SJCRH30 (cell line): ENCODE results near the gene NPHP4. TPM values are rescaled to one million over a fixed set of nuclear protein-coding genes. Genes with fewer than 3 reads are reported as not detected.
"Not testable (repeated sequence)": the region's sequence is repeated elsewhere in the genome, so short reads cannot be mapped to it uniquely, and the experiment has no call there.

Source experiments
- DNase-seq, 2 experiments: peaks; one replicate each; pipeline ENCODE4 v3.0.0-alpha.2; 2015 to 2020
- H3K27ac ChIP-seq: fragments of 250-450 bp; sonication (Bioruptor Pico); 2 replicates; pipeline ENCODE4 v1.5.1; 2020; ENCODE audit warnings: mild to moderate bottlenecking, moderate library complexity
- H3K27me3 ChIP-seq: fragments of 250-450 bp; sonication (Bioruptor Pico); 2 replicates; pipeline ENCODE4 v1.5.1; 2020; ENCODE audit warnings: mild to moderate bottlenecking, moderate library complexity
- H3K36me3 ChIP-seq: fragments of 250-450 bp; sonication (Bioruptor Pico); 2 replicates; pipeline ENCODE4 v1.5.1; 2020; ENCODE audit warnings: mild to moderate bottlenecking, moderate library complexity
- H3K4me1 ChIP-seq: fragments of 250-450 bp; sonication (Bioruptor Pico); 2 replicates; pipeline ENCODE4 v1.5.1; 2020; ENCODE audit warnings: mild to moderate bottlenecking, moderate library complexity
- H3K4me3 ChIP-seq: fragments of 250-450 bp; sonication (Bioruptor Pico); 2 replicates; pipeline ENCODE4 v1.5.1; 2020; ENCODE audit warnings: mild to moderate bottlenecking, moderate library complexity
- H3K9me3 ChIP-seq: fragments of 250-450 bp; sonication (Bioruptor Pico); replicated peaks from 2 replicates; pipeline ENCODE4 v1.5.1; 2020; ENCODE audit warnings: mild to moderate bottlenecking, moderate library complexity
- total RNA-seq: library from RNA; depleted of rRNA; stranded (reverse); fragments of >200 nt; shearing (Covaris generic); gene quantifications from 2 replicates; pipeline ENCODE4 v1.2.3, GENCODE V29; 2014

NPHP4 gene
- total RNA-seq, 1 experiment from 2014 or later = 7.3 TPM

GRCh38 chr1:5858844-5859407 is 133.3 kb downstream of the NPHP4 start:
- Histone ChIP-seq H3K4me1 (no peaks in the 10 kb centered on the region), H3K27ac (no peak overlapping the region), H3K36me3 (no peaks in the 10 kb centered on the region), H3K27me3 (no peaks in the 10 kb centered on the region), H3K4me3 (no peak overlapping the region), H3K9me3 (no peaks in the 10 kb centered on the region)
- no peak for DNase-seq

GRCh38 chr1:5858246-5858645 is 134.0 kb downstream of the NPHP4 start:
- Histone ChIP-seq H3K36me3 (no peaks in the 10 kb centered on the region), H3K9me3 (no peaks in the 10 kb centered on the region), H3K27me3 (no peaks in the 10 kb centered on the region), H3K4me1 (no peaks in the 10 kb centered on the region), H3K4me3 (no peak overlapping the region), H3K27ac (no peak overlapping the region)
- no peak for DNase-seq

- H3K9me3 ChIP-seq = no peaks in the 10 kb centered on the region
- H3K36me3 ChIP-seq = no peaks in the 10 kb centered on the region
- H3K27ac ChIP-seq = no peak overlapping the region
- no peaks in the 10 kb centered on the region for H3K27me3 ChIP-seq
- H3K4me3 ChIP-seq = no peak overlapping the region
- H3K4me1 ChIP-seq = no peaks in the 10 kb centered on the region
- no peak for DNase-seq
Observed at GRCh38 chr1:5857508-5858090, 134.6 kb downstream of the NPHP4 start.

- Histone ChIP-seq H3K27ac (no peak overlapping the region), H3K36me3 (no peaks in the 10 kb centered on the region), H3K9me3 (no peaks in the 10 kb centered on the region), H3K27me3 (no peaks in the 10 kb centered on the region), H3K4me3 (no peak overlapping the region), H3K4me1 (no peaks in the 10 kb centered on the region)
- no peak for DNase-seq
Observed at GRCh38 chr1:5857011-5857410, 135.2 kb downstream of the NPHP4 start.

GRCh38 chr1:5856246-5856815 is 135.9 kb downstream of the NPHP4 start:
- Histone ChIP-seq H3K4me1 (no peaks in the 10 kb centered on the region), H3K9me3 (no peaks in the 10 kb centered on the region), H3K27me3 (no peaks in the 10 kb centered on the region), H3K27ac (no peak overlapping the region), H3K4me3 (no peak overlapping the region), H3K36me3 (no peaks in the 10 kb centered on the region)
- no peak for DNase-seq

- Histone ChIP-seq H3K36me3 (no peaks in the 10 kb centered on the region), H3K4me3 (no peak overlapping the region), H3K4me1 (no peaks in the 10 kb centered on the region), H3K27me3 (no peaks in the 10 kb centered on the region), H3K27ac (no peak overlapping the region), H3K9me3 (no peaks in the 10 kb centered on the region)
- no peak for DNase-seq
Observed at GRCh38 chr1:5855196-5855897, 136.9 kb downstream of the NPHP4 start.

- Histone ChIP-seq H3K36me3 (no peaks in the 10 kb centered on the region), H3K9me3 (no peaks in the 10 kb centered on the region), H3K27me3 (no peaks in the 10 kb centered on the region), H3K4me1 (no peaks in the 10 kb centered on the region), H3K4me3 (no peak overlapping the region), H3K27ac (no peak overlapping the region)
- no peak for DNase-seq
Observed at GRCh38 chr1:5854754-5855153, 137.5 kb downstream of the NPHP4 start.

- not testable (repeated sequence) for H3K27me3 ChIP-seq, H3K4me3 ChIP-seq, H3K27ac ChIP-seq, H3K36me3 ChIP-seq, H3K4me1 ChIP-seq, DNase-seq, H3K9me3 ChIP-seq
Observed at GRCh38 chr1:5853858-5854257, 138.4 kb downstream of the NPHP4 start.

- Histone ChIP-seq H3K36me3 (no peaks in the 10 kb centered on the region), H3K4me3 (no peak overlapping the region), H3K27me3 (no peaks in the 10 kb centered on the region), H3K9me3 (no peaks in the 10 kb centered on the region), H3K27ac (no peak overlapping the region), H3K4me1 (no peaks in the 10 kb centered on the region)
- DNase-seq = no peak
Observed at GRCh38 chr1:5850503-5850902, 141.7 kb downstream of the NPHP4 start.

- Histone ChIP-seq H3K9me3 (no peaks in the 10 kb centered on the region), H3K27ac (no peak overlapping the region), H3K36me3 (no peaks in the 10 kb centered on the region), H3K4me3 (no peak overlapping the region), H3K27me3 (no peaks in the 10 kb centered on the region), H3K4me1 (no peaks in the 10 kb centered on the region)
- no peak for DNase-seq
Observed at GRCh38 chr1:5849550-5849949, 142.7 kb downstream of the NPHP4 start.

GRCh38 chr1:5847013-5847659 is 145.1 kb downstream of the NPHP4 start:
- Histone ChIP-seq H3K9me3 (no peaks in the 10 kb centered on the region), H3K27me3 (peaks cover 19% of the 10 kb centered on the region; the same call in 1 of the 2 replicates), H3K4me1 (no peaks in the 10 kb centered on the region), H3K27ac (no peak overlapping the region), H3K4me3 (no peak overlapping the region), H3K36me3 (no peaks in the 10 kb centered on the region)
- DNase-seq = peak; percentile 27 to 58

GRCh38 chr1:5845376-5845775 is 146.8 kb downstream of the NPHP4 start:
- Histone ChIP-seq H3K4me1 (no peaks in the 10 kb centered on the region), H3K27me3 (peaks cover 22% of the 10 kb centered on the region; the same call in 1 of the 2 replicates), H3K4me3 (no peak overlapping the region), H3K36me3 (no peaks in the 10 kb centered on the region), H3K9me3 (no peaks in the 10 kb centered on the region), H3K27ac (no peak overlapping the region)
- no peak for DNase-seq

- H3K27me3 ChIP-seq = peaks cover 26% of the 10 kb centered on the region; the same call in 1 of the 2 replicates
Observed at GRCh38 chr1:5844442-5844841, 147.8 kb downstream of the NPHP4 start.

GRCh38 chr1:5843521-5844096 is 148.6 kb downstream of the NPHP4 start:
- H3K4me3 ChIP-seq = no peak overlapping the region
- no peaks in the 10 kb centered on the region for H3K36me3 ChIP-seq
- no peak overlapping the region for H3K27ac ChIP-seq
- peaks cover 30% of the 10 kb centered on the region for H3K27me3 ChIP-seq
- H3K9me3 ChIP-seq = no peaks in the 10 kb centered on the region
- no peak for DNase-seq
- no peaks in the 10 kb centered on the region for H3K4me1 ChIP-seq

More at GRCh38 chr1:5844442-5844841, 147.8 kb downstream of the NPHP4 start:
- no peak overlapping the region for H3K27ac ChIP-seq
- H3K9me3 ChIP-seq = no peaks in the 10 kb centered on the region
- no peak overlapping the region for H3K4me3 ChIP-seq
- H3K36me3 ChIP-seq = no peaks in the 10 kb centered on the region
- H3K4me1 ChIP-seq = no peaks in the 10 kb centered on the region
- no peak for DNase-seq

- DNase-seq = no peak
- H3K27ac ChIP-seq = no peak overlapping the region
Observed at GRCh38 chr1:5842679-5843078, 149.5 kb downstream of the NPHP4 start.

More at GRCh38 chr1:5842679-5843078, 149.5 kb downstream of the NPHP4 start:
- Histone ChIP-seq H3K4me3 (no peak overlapping the region), H3K4me1 (no peaks in the 10 kb centered on the region), H3K36me3 (no peaks in the 10 kb centered on the region), H3K27me3 (peaks cover 30% of the 10 kb centered on the region), H3K9me3 (no peaks in the 10 kb centered on the region)
